SH-SY5Y (cell line): ENCODE results near the gene PNPLA8.

Experiments used
- GATA2 ChIP-seq: IDR thresholded peaks from 2 replicates; pipeline ENCODE4 v1.6.1; 2011; ENCODE audit warnings: mild to moderate bottlenecking, low read depth, low read length
- GATA3 ChIP-seq: IDR thresholded peaks from 2 replicates; pipeline ENCODE4 v1.6.1; 2011; ENCODE audit warnings: low read depth, mild to moderate bottlenecking, low read length, moderate library complexity

DNA sequence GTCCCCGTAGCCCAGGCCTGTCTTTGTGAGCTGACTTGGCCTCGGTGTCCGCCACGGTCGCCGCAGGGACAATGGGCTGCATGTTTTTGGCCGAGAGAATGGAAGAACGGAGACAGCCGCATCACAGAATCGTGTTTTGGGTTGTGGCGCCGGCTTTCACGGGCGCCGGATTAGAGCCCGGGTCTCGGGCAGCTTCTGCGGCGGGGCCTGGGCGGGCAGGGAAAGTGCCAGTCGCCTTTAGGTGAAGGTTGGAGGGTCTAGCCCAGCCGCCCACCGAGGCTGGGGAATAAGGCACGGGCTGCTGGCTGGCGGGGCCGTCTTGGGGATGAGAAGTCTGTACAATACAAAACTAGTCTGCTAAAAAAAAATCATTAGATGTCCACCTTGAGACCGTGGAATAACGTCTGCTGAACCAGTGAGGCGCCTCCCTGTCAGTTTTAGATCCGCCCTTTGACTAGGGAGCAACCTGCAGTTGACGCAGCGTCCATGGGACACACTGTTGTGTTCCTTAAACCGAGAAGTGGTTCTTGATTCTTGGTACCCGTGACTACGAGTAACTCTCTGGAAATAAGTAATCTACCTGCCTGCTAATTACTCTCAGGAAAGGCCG lies 44.3 kb upstream of the PNPLA8 start:
- TF ChIP-seq GATA2 (no peak), GATA3 (no peak)
